DMS53 (cell line): ENCODE data around the gene WASF2.
"Not testable (repeated sequence)": the region's sequence is repeated elsewhere in the genome, so short reads cannot be mapped to it uniquely, and the experiment has no call there.

Experiments used
- DNase-seq: peaks from one replicate; lab custom pipeline; 2025; lab: John Stamatoyannopoulos, UW

Gene WASF2

DNA sequence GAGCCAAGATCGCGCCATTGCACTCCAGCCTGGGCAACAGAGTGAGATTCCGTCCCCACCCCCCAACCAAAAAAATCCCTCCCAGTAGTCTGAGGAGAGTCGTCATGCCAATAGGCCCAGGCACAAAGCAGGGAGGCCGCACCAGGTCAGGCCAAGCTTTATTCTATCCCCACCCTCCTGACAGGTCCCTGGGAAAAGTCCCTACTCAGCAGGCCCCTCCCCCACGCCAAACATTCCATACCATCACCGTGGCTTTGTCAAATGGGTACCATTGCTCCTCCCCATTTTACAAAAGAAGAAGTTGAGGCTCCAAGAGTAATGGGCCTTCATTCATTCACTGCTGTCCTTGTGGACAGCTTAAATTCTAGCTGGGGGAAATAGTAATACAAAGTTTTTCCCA is 92.2 kb downstream of the WASF2 start:
- DNase-seq = no peak

DNA sequence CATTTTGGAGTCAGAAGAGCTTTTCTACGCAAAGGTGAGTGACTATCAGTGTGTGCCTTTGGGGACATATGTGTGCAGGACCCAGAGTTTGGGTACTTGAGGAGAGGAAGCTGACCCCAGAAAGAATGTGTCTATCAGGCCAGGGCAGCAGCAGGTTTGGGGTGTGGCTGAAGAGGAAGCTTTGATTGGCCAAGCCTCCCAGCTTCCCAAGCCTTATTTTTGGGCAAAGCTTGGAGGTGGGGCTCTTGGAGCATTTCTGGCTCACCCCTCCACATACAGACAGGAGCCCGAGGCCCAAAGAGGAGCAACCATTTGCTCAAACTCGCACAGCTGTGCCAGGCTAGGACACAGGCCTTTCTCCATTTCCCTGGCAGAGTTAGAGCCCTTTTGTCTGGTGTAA is 92.9 kb downstream of the WASF2 start:
- no peak for DNase-seq

DNA sequence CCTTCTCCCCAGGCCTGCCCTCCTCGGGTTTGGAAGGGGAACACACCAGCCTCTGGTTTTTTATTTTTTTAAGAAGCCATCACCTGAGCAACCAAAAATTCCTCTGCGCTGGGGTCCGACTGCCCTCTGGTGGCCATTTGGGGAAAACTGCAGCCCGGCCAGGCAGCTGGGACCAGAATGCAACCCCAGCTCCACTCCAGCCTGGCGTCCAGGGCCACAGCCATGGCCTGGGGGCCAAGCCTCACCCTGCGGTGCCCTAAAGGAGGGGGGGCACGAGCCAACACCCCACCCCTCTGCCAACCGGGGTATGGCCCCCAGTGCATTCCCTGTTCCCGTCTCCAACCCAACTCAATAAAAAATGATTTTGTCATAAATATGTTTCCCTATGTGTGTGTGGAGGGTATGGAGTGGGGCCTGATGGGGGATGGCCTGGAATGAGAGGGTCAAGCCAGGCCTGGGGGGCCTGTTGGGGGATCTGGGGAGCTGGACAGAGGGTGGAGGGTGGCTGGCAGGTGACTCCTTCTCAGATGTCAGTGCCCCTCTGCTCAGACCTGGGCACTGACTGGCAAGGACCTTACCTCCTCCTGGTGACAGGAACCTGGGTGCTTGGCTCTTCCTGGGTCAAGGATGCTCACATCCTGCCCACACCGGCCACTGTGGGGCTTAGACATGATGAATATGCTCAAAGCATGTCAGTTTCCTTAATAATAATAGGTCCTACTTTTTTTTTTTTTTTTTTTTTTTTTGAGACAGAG is 94.3 kb downstream of the WASF2 start:
- peak; percentile 88 for DNase-seq

DNA sequence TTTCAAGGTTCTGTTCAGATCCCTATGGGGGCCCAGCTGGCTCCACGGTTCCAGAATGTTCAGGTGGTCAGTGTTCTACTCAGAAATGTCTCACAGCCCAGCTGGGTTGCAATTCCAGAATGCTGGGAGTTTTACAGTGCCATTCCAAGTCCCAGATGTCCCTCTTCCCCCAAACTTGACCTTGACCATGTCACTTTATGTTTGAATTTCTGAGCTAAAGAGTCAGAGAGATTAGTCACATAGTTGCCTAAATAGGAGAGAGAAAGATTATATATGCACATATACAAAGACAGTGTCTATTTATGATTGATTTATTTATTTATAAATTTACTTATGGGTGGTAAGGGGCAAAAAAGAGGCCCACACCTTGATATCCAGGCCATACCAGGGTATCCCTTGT is 95.0 kb downstream of the WASF2 start:
- no peak for DNase-seq

DNA sequence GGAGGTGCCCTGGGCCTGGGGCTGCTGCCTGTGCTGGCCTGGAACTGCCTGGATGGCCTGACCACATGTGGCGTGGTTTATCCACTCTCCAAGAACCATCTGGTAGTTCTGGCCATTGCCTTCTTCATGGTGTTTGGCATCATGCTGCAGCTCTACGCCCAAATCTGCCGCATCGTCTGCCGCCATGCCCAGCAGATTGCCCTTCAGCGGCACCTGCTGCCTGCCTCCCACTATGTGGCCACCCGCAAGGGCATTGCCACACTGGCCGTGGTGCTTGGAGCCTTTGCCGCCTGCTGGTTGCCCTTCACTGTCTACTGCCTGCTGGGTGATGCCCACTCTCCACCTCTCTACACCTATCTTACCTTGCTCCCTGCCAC is 95.7 kb downstream of the WASF2 start:
- DNase-seq = no peak

DNA sequence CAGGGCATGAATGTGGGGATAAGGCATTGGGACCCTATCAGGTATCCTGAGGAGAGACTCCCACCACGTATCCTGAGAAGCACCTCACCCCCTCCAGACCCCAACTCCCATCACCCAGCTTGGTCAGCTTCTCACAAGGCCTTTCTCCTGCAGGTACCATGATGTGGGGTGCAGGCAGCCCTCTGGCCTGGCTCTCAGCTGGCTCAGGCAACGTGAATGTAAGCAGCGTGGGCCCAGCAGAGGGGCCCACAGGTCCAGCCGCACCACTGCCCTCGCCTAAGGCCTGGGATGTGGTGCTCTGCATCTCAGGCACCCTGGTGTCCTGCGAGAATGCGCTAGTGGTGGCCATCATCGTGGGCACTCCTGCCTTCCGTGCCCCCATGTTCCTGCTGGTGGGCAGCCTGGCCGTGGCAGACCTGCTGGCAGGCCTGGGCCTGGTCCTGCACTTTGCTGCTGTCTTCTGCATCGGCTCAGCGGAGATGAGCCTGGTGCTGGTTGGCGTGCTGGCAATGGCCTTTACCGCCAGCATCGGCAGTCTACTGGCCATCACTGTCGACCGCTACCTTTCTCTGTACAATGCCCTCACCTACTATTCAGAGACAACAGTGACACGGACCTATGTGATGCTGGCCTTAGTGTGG is 96.2 kb downstream of the WASF2 start:
- no peak for DNase-seq

DNA sequence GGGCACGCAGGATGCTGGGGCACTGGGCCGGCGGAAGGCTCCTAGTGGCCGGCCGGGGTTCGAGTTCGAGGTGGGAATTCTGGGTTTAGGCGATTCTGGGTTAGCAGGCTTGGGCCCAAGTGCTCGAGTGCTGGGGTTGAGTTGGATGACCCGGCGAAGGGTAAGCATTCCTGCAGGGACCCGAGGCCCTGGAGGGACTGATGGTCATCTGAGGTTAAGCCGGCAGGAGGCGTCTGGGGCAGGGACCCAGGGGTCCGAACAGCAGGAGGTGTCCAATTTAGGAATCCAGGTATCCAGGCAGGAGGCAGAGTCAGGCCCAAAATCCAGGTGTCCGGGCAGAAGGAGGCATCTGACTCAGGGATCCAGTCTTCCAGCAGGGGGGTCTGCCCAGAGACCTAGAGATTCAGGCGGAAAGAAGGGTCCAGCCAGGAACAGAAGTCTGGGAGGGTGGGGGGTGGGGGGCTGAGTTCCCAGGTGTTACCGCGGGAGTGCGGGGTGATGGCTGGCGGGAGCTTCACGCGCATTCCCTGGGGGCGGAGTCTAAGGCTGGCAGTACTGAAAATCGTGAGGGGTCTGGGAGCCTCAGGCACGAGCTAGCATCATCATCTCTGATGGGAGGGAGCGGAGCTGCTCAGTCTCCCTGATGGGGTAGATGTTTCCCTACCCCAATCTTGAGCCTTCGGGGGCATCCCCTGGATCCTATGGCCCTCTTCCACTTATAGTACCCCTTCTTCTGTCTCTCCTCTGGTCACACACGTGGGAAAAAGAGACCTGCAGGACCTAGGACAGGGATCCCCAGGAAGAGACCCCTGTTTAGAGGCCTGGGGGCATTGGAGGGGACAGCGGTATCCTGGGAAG is 97.0 kb downstream of the WASF2 start:
- DNase-seq = peak; percentile 77

DNA sequence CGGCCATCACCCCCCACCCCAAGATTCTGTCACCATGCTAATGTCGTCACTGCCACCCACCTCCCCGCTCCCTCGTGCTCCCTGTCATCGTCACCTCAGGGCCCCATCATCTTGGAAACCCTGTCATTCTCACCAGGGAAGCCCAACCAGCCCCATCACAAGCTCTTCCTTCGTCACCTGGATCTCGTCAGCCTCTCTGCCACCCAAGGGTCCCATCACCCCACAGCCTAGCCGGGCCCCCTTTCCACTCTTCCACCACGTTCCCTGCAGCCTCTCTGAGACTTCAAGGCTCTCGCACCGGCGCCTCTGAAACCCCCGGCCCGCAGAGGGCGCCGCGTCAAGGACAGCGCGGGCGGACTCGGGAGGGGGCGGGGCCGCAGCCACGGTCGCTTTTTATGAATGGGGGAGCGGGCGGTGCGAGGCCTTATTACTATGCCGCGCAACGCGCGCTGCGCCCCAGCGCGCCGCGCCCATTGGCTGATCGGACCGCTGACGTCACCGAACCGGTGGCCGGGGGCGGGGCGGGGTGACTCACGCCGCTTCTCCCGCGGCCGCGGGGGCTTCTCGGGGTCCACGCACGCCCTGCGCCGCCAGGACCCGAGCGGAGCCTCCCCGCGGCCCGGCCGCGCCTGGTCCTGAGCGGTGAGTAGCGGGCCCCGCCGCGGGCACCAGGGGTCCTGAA is 97.7 kb downstream of the WASF2 start, which contains the start of gene GPR3:
TSS of gene GPR3 (plus strand) at position 527 of the 682 bp plus-strand sequence. CDS start 1,177 bp downstream, outside the sequence.
- peak; percentile 97 for DNase-seq

DNA sequence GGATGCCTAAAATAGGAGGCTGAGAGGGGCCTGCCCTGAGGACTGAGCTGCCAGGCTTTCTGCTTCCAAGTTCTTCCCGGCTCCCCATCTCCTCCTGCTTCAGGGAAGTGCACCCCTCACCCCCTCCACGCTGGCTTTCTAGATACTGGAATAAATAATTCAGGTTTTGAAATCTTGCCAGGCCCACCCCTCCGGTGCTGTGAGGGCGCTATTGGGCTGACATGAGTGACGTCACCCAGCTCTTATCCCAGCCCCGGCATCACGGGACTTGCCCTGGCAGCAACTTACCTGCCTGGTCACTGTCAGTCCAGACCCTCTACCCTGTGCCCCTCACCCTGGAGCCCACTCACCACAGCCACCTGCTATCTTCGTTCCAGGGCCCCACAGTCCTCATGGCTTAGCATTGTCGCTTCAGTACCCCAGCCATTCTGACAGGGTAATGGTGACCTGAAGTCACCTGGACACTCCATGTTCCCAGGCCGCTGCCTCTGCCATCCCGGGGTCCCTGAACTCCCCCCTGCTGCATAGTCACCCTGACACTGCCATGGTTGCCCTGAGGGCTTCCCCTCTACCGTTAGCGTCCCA is 98.4 kb downstream of the WASF2 start:
- peak; percentile 76 for DNase-seq

DNA sequence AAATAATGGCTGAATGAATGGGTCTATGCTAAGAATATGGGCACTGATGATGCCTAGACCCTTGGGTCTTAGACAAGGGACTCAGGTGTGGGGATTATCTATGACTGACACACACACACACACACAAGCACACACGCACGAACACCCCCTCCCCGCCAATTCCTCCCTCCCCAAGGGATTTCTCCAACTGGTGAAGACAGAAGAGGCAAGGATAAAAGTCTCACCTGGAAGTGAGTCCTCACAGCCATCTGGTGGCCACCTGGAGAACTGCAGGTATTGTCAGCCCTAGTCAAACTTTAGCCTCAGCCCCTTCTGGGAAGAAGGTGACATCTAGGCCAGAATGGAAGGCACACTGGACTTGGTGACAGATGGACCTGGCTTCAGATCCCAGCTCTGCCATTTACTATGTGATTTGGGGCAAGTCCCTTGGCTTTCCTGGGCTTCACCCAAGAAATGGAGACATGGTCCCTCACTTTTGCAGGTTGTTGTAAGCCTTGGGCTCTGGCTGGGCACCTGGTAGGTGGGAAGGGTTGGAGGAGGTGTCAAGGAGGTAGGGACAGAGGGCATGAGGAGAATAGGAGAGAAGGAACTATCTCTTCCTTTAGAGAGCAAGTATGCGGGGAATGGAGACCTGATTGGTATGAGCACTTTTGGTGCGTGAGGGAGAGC is 101.5 kb downstream of the WASF2 start:
- peak; percentile 86 for DNase-seq

DNA sequence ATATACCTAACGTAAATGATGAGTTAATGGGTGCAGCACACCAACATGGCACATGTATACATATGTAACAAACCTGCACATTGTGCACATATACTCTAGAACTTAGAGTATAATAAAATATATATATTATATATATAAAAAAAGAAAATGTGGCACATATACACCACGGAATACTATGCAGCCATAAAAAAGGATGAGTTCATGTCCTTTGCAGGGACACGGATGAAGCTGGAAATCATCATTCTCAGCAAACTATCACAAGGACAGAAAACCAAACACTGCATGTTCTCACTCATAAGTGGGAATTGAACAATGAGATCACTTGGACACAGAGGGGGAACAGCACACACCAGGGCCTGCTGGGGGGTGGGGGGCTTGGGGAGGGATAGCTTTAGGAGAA is 105.2 kb downstream of the WASF2 start:
- not testable (repeated sequence) for DNase-seq

DNA sequence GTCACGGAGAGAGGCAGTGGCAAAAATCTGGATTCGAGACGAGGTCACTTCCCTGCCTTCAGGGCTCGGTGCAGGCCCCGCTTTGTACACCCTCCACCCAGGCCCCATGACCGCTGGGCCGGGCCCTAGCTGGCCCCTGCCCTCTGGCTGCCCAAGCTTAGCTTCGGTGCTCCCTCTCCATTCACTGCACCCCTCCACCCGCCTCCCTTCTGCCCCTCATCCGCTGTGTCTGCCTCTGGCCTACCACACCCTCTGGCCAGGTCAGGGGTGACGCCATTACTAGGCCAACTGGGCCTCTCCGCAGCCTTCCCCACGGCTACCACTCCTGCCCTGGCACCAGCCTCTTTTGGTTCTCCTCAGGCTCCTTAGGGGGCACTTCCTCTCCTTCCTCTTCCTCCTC is 106.3 kb downstream of the WASF2 start:
- no peak for DNase-seq

DNA sequence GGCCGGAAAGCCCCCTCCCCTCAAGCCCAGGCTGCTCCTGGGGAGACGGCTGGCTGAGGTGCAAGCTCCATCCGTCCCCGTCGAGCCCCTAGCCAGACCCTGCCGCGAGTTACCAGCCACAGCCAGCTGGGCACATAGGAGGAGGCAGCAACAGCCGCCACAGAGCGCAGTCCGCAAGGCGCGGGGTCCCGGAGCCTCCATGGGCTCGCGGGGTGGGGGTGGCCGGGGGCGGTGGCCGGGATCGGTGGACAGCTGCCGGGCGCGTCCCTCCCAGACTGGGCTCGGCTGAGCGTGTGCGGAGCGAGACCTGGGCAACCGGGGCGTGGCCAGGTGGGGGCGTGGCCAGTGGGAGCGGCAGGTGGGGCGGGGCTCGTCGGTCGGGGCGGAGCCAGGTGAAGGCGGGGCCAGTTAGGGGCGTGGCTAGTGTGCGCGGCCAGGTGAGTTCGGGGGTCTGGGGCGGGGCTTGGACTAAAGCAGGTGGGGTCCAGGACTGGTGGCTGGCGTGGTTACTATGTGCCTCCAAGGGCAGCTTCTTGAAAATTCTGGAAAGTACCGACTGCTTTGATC is 106.8 kb downstream of the WASF2 start, which contains the start of gene CD164L2:
TSS of gene CD164L2 (minus strand) at position 295 of the 567 bp plus-strand sequence. CDS start at position 201, 94 bp downstream.
- DNase-seq = peak; percentile 70

DNA sequence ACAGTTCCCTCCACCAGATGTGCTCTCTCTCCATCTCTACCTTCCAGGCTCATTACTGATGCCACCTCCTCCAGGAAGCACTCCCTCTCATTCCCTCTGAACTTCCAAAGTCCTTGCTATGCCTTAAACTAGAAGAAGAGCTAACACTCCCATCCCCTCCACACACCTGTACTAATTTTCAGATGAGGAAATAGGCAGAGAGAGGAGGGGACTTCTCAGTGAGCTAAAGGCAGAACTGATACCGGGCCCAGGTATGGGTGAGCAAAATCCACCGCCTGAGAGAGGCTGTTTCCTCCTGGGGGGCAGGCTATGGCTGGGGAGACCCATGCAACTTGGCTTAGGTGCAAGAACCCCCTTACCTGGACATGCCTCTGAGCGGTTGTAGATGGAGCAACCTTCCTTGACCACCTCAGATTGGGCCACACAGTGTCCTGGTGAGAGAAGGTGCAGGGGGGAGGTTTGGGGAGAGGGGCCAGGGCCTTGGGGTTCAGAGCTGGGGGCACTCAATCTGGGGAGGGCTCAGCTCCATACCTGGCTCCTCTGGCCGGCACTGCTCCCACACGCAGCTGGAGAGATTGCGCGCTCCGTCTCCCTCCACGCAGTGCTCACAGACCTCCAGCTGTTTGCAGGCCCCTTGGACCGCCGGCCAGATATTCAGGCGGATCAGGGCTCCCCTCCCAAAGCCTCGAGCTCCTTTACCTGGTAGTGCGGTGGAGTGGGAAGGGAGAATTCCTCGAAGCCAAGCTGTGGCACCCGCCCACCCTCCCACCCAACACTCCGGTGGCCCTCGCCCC is 107.8 kb downstream of the WASF2 start:
- DNase-seq = no peak

DNA sequence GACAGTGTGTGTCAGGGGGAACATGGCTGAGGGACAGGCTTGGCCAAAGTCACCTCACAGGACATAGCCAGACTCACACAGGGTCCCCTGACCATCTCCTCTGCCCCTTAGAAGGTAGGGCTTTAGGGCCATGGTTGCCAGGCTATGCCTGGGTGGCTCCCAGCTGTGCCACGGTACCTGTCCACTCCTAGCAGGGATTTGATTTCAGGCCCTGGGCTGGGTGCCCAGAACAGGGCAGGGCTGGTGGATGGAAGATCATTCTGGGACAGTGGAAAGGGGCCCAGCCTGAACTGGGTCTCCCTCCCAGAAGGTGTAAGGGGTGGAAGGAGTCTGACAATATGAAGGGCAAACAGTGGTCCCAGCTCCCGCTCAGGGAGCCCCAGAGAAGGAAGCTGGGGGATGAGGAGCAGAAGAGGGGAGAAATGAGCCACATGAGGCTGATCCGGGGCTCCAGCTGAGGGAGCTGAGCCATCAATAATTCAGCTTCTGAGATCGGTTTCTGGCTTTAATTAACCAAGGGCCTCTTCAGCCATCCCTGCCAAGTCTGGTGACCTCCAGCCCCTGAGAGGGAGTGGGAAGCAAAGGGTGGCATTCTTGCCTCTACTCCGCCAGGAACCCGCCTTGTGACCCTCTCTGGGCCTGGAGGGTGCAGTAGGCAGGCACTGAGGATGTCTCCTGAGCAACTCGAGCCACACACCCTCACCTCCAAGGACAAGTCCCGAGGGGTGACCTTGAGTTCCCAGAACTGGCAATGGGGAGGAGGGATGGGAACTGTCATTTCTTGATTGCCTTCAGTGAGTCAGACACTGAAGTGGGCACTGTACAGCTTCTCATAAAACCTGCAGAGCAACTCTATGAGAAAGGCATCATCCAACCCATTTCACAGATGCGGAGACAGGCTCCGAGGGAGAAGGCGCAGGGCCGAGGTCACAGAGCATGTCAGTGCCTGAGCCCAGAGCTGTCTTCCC is 108.9 kb downstream of the WASF2 start:
- peak; percentile 58 for DNase-seq

DNA sequence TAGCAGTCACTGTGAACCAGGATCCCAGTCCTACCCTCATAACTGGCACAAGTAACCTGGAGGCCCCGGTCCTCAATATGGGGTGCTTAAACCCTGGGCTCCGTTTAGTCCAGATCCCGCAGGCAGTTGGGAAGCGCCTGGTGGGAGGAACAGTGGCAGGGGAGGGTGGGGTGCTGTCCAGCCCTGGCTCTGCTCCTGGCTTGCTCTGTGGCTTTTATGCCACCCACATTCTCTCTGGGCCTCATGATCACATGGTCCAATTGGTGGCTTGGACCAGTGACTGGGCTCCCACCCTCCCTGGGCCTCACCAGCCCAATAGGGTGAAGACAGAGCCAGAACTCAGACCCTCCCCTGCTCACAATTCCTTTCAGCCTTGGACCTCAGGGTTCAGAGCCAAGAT is 109.7 kb downstream of the WASF2 start:
- no peak for DNase-seq

DNA sequence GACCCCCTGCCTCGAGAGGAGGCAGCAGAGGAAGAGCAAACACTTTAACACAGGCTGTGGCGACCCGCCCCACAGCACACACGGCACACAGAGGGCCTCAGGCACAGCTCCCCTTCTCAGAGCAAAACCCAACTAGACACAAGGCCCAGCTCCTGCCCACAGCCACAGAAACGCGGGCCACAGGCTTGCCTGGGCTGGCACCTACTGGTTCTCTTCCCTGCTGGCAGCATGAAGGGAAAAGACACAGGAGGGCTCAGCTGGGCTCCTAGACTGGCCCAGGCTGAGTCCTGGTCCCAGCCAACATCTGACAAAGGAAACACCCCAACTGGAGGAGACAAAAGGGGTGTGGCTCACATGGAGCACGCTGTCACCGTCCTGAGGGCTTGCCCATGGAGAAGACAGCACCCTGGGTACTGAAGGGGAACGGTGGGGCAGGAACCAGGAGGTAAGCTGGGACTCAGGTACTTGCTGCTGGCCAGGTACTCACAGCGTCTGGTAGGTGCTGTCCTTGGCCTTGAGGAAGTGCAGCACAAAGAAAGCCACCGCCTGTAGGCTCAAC is 110.3 kb downstream of the WASF2 start:
- DNase-seq = no peak

DNA sequence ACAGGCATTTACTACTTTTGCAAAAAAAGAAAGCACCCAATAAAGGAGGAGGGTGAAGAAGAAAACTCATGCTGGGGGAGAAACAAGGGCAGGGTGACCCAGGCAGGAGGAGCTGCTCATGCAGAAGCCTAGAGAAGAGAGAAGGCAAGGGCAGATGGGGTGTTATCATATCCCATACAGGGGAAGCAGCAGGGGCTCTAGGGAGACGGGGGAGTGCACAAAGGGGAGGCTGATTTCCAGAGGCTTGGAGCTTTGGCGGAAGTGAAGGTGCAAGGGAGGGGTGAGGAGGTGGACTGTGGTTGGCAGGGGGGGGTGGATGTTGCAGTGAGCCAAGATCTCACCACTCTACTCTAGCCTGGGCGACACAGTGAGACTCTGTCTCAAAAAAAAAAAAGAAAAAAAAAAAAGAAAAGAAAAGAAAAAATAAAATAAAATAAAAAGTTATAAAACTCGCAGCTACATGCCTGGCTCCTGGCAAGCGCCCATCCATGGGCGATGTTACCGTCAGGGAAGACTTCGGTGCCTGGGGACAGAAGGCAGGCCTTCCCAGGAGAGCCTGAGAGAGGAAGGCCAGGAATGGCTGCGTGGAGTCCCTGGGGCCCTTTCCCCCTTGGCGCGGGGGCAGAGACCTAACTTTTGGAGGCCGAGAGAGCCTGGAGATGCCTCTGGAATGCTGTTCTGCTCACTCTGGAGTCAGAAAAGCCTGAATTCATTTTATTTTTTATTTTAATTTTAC is 112.0 kb downstream of the WASF2 start:
- no peak for DNase-seq
